K562 (cell line): Measurements from ENCODE around the gene ICE2. TPM values are rescaled to one million over a fixed set of nuclear protein-coding genes. Genes with fewer than 3 reads are reported as not detected.

ENCODE experiments used
- ATAC-seq: fragments of 200-7000 bp; cut with Tn5 transposase; 3 replicates; pipeline ENCODE4 v1.9.1; 2020; ENCODE audit warnings: moderate library complexity
- BruUV-seq: library from RNA; stranded (reverse); fragments of 400-500 nt; replicated peaks from 2 replicates; lab custom pipeline; 2021; lab: Mats Ljungman, UMichigan
- CTCF ChIA-PET: fragments of 300-600 bp; formaldehyde crosslinking; extraction: SDS; loops from one replicate; lab custom pipeline; 2021; ENCODE audit warnings: low intra/inter-chr PET ratio; lab: Yijun Ruan, JAX
- POLR2A ChIA-PET: fragments of 300-600, 350-650 bp; sonication (Branson Sonifier 250); formaldehyde crosslinking; extraction: SDS; loops from one replicate; lab custom pipeline; 2021; ENCODE audit warnings: antibody characterized with exemption, inconsistent platforms; lab: Yijun Ruan, JAX
- DNase-seq, 4 experiments: peaks; one replicate each; pipeline versions ENCODE4 v3.0.0 to v3.0.0-alpha.2; 2011 to 2018; ENCODE audit warnings: low spot score in 3 of 4, mixed read lengths in 3 of 4; ENCODE audit errors: extremely low read depth in 1 of 4
- FAIRE-seq: peaks from 2 replicates; lab custom pipeline; 2011; peaks lifted over from hg19 to GRCh38; lab: Jason Lieb, UNC
- H2AFZ ChIP-seq: 2 replicates; pipeline ENCODE4 v1.6.0; 2011; ENCODE audit warnings: low read depth, low read length, control low read depth, inconsistent platforms
- H3K27ac ChIP-seq: fragments of 200-600 bp; 3 replicates; pipeline ENCODE4 v1.8.0; 2011; ENCODE audit warnings: low read depth, mild to moderate bottlenecking, control low read depth, inconsistent platforms, low read length, moderate library complexity, mixed read lengths; ENCODE audit errors: extremely low read depth
- H3K27me3 ChIP-seq, 2 experiments: fragments of 300-600 bp in 1 of 2; 2 replicates in 1 of 2; 3 replicates in 1 of 2; pipeline versions ENCODE4 v1.6.0 to v1.8.0; 2011; ENCODE audit warnings: inconsistent platforms in 2 of 2, low read length in 2 of 2, mild to moderate bottlenecking in 1 of 2, mixed read lengths in 1 of 2, moderate library complexity in 1 of 2; ENCODE audit not compliant: control insufficient read depth in 2 of 2, insufficient read depth in 2 of 2
- H3K36me3 ChIP-seq: fragments of 300-600 bp; 3 replicates; pipeline ENCODE4 v1.8.0; 2011; ENCODE audit warnings: mild to moderate bottlenecking, low read length, inconsistent platforms; ENCODE audit not compliant: control insufficient read depth, insufficient read depth
- H3K4me1 ChIP-seq, 2 experiments: fragments of 200-600 bp in 1 of 2; replicated peaks in 1 of 2; 2 replicates in 1 of 2; 3 replicates in 1 of 2; pipeline versions ENCODE4 v1.5.1 to v1.8.0; 2011; ENCODE audit warnings: inconsistent platforms in 2 of 2, low read length in 2 of 2, mild to moderate bottlenecking in 1 of 2, mixed read lengths in 1 of 2, moderate library complexity in 1 of 2; ENCODE audit not compliant: control insufficient read depth in 2 of 2, insufficient read depth in 2 of 2
- H3K4me2 ChIP-seq: 2 replicates; pipeline ENCODE4 v1.6.1; 2011; ENCODE audit warnings: low read length, control low read depth, inconsistent platforms, mixed read lengths; ENCODE audit not compliant: insufficient read depth
- H3K4me3 ChIP-seq: fragments of 200-600 bp; sonication (generic), shearing (Covaris generic); 2 replicates; pipeline ENCODE4 v1.5.1; 2016; ENCODE audit warnings: control low read depth, inconsistent platforms
- H3K79me2 ChIP-seq: fragments of 200-600 bp; 3 replicates; pipeline ENCODE4 v1.8.0; 2011; ENCODE audit warnings: low read length, inconsistent platforms; ENCODE audit not compliant: control insufficient read depth, insufficient read depth
- H3K9ac ChIP-seq, 2 experiments: 2 replicates each; pipeline versions ENCODE4 v1.6.0 to v1.6.1; 2011; ENCODE audit warnings: low read depth in 2 of 2, low read length in 2 of 2, control low read depth in 1 of 2, inconsistent platforms in 1 of 2, mild to moderate bottlenecking in 1 of 2, mixed read lengths in 1 of 2; ENCODE audit not compliant: insufficient read depth in 1 of 2
- H3K9me1 ChIP-seq: one replicate; pipeline ENCODE4 v1.6.0; 2011; ENCODE audit warnings: inconsistent platforms, mild to moderate bottlenecking, low read length, moderate library complexity; ENCODE audit not compliant: control insufficient read depth, insufficient read depth
- H3K9me3 ChIP-seq: replicated peaks from 2 replicates; pipeline ENCODE4 v1.5.1; 2011; ENCODE audit warnings: low read depth, low read length, inconsistent platforms; ENCODE audit not compliant: control insufficient read depth, insufficient read depth
- H4K20me1 ChIP-seq: replicated peaks from 2 replicates; pipeline ENCODE4 v1.6.1; 2011; ENCODE audit warnings: low read length, inconsistent platforms, mixed read lengths; ENCODE audit not compliant: control insufficient read depth, insufficient read depth
- ARID1B ChIP-seq: fragments of 450-650 bp; IDR thresholded peaks from 2 replicates; pipeline ENCODE4 v1.6.1; 2016; ENCODE audit warnings: antibody characterized with exemption, mild to moderate bottlenecking, inconsistent platforms
- ARID3B ChIP-seq: fragments of 250-450 bp; sonication (Bioruptor Pico); IDR thresholded peaks from 2 replicates; pipeline ENCODE4 v1.4.0; 2020; ENCODE audit warnings: borderline replicate concordance
- ATF1 ChIP-seq, 2 experiments: fragments of 450-650 bp in 1 of 2; IDR thresholded peaks; 2 replicates each; pipeline ENCODE4 v1.6.1; 2016; ENCODE audit warnings: missing compliant biosample characterization in 1 of 2, missing genetic modification characterization in 1 of 2
- CSDE1 ChIP-seq, 2 experiments: fragments of 450-650 bp; IDR thresholded peaks; 2 replicates each; pipeline ENCODE4 v1.6.1; 2016; ENCODE audit warnings: mild to moderate bottlenecking in 1 of 2
- ELK1 ChIP-seq: sonication (generic); formaldehyde crosslinking; IDR thresholded peaks from 2 replicates; pipeline ENCODE4 v1.8.1; 2022; ENCODE audit warnings: missing genetic modification reagents
- GTF2F1 ChIP-seq: IDR thresholded peaks from 2 replicates; pipeline ENCODE4 v1.6.1; 2011; ENCODE audit warnings: low read depth, low read length, improper control_type of control experiment
- MTA2 ChIP-seq: fragments of 450-650 bp; IDR thresholded peaks from 2 replicates; pipeline ENCODE4 v1.6.1; 2016; ENCODE audit warnings: low read depth
- NELFE ChIP-seq: IDR thresholded peaks from 2 replicates; pipeline ENCODE4 v1.6.1; 2011; ENCODE audit warnings: mild to moderate bottlenecking; ENCODE audit not compliant: insufficient read depth, insufficient read length
- STAT5B ChIP-seq: fragments of 250-450 bp; sonication (Bioruptor Pico); IDR thresholded peaks from 2 replicates; pipeline ENCODE4 v1.8.0; 2021; ENCODE audit warnings: mild to moderate bottlenecking, inconsistent platforms
- ZNF175 ChIP-seq: fragments of 200-800 bp; sonication (Bioruptor generic); IDR thresholded peaks from 2 replicates; pipeline ENCODE4 v1.6.1; 2016; ENCODE audit warnings: low read depth, mild to moderate bottlenecking, missing genetic modification characterization, missing compliant biosample characterization
- WGBS: fragments of 100-300 bp; shearing (Covaris generic); methylation state at CpG from one replicate; pipeline ENCODE4 v1.1.6; 2016; ENCODE audit warnings: low coverage, mixed read lengths; ENCODE audit not compliant: insufficient coverage; ENCODE audit errors: missing lambda C conversion rate; 5-methylcytosine and 5-hydroxymethylcytosine counted together
- in situ Hi-C: fragments of 300-500 bp; cut with MboI; formaldehyde crosslinking; loops from 4 replicates; pipeline ENCODE4 v1.15.0; 2018; ENCODE audit warnings: inconsistent platforms, mixed read lengths
- intact Hi-C: fragments of 100-400 bp; cut with micrococcal nuclease; formaldehyde crosslinking; loops from 2 replicates; pipeline ENCODE4 v1.14.2; 2022
- polyA plus RNA-seq, 8 experiments: library from polyadenylated mRNA; depleted of rRNA in 4 of 8; stranded (reverse) in 5 of 8; unstranded in 3 of 8; fragments of >200 nt; fragmentation: Nextera tagmentation in 2 of 8; fragmentation: Illumina TruSeq in 1 of 8; extraction: Ambion mirVana in 2 of 8; extraction: Trizol in 1 of 8; gene quantifications; 2 replicates each; pipeline versions ENCODE4 v1.2.1 to v1.2.3, GENCODE V29; 2011 to 2014; ENCODE audit warnings: inconsistent platforms in 1 of 8, missing spikeins in 1 of 8
- total RNA-seq, 7 experiments: library from RNA; depleted of rRNA in 6 of 7; stranded (reverse); fragments of >200 nt in 6 of 7; fragmentation: Illumina TruSeq in 2 of 7; extraction: Trizol in 2 of 7; gene quantifications; 2 replicates each; pipeline versions ENCODE4 v1.2.1 to v1.2.3, GENCODE V29; 2011 to 2021; ENCODE audit warnings: low replicate concordance in 1 of 7

The ICE2 gene
- total and polyA plus RNA-seq, 9 of the 15 experiments (the other 6 are each of a cell fraction or from before 2014, with no cell fraction given) = 21.8 to 87.9 (median 58.1) TPM

GRCh38 chr15:60512937-60513336, 34.0 kb upstream of the ICE2 start:
- 2% methylated on average over 4 of the region's 4 CpGs for WGBS
- no peaks in the 10 kb centered on the region; the same call in 1 of the 2 replicates for H4K20me1 ChIP-seq
- no peaks in the 10 kb centered on the region for H3K79me2 ChIP-seq
- H3K9ac ChIP-seq = no peak overlapping the region
- no peak overlapping the region for H2AFZ ChIP-seq
- no peak overlapping the region for H3K27ac ChIP-seq
- DNase-seq (no peak), ATAC-seq (no peak), FAIRE-seq (no peak)
- H3K4me3 ChIP-seq = no peak overlapping the region
- H3K4me1 ChIP-seq = no peaks in the 10 kb centered on the region
- H3K4me2 ChIP-seq = no peak overlapping the region
- intact Hi-C loops = no loop called here
- H3K9me1 ChIP-seq = no peaks in the 10 kb centered on the region
- BruUV-seq = no TSS peak
- CTCF ChIA-PET = no interaction called here
- peaks cover 10 to 26% of the 10 kb centered on the region in 2 experiments for H3K27me3 ChIP-seq
- in situ Hi-C loops = loop anchor here (5.0 kb wide), 1 partner anchor 151 kb away; no protein-coding TSS in a partner anchor
- no peaks in the 10 kb centered on the region for H3K36me3 ChIP-seq
- TF ChIP-seq ARID3B (no peak), MTA2 (no peak), CSDE1 (IDR thresholded peaks at IDR 0.05) (no peak), ZNF175 (no peak), NELFE (no peak), ARID1B (no peak), ELK1 (CRISPR knock-in tag) (no peak), STAT5B (CRISPR knock-in tag) (no peak), GTF2F1 (no peak), ATF1 (CRISPR knock-in tag; IDR thresholded peaks at IDR 0.05) (no peak), ATF1 (tag; IDR thresholded peaks at IDR 0.05) (no peak)
- POLR2A ChIA-PET = interaction anchor here (0.7 kb wide), 1 partner anchor 10 kb away, joined by 3 read pairs; no protein-coding TSS in a partner anchor
- H3K9me3 ChIP-seq = no peaks in the 10 kb centered on the region
